Activated CD8-positive, alpha-beta T cell treated with anti-CD3 and anti-CD28 coated beads for 36 hours (primary cell): Measurements from ENCODE around the gene KIAA0319L. TPM values are rescaled to one million over a fixed set of nuclear protein-coding genes. Genes with fewer than 3 reads are reported as not detected.

Experiments used
- ATAC-seq: fragments of 200-7000 bp; cut with Tn5 transposase; one replicate; pipeline ENCODE4 v1.10.0; 2021; ENCODE audit warnings: mild to moderate bottlenecking, moderate library complexity
- CTCF ChIA-PET: fragments of 350-600 bp; sonication (Branson Sonifier 250); formaldehyde crosslinking; loops from one replicate; lab custom pipeline; 2021; ENCODE audit warnings: antibody characterized with exemption; lab: Charles Lee
- POLR2A ChIA-PET: fragments of 350-600 bp; sonication (Branson Sonifier 250); formaldehyde crosslinking; loops from one replicate; lab custom pipeline; 2021; ENCODE audit warnings: antibody characterized with exemption; lab: Charles Lee
- DNase-seq: peaks from one replicate; pipeline ENCODE4 v3.0.0-alpha.2; 2020
- H3K27ac Mint-ChIP-seq: one replicate; pipeline ENCODE4 v1.8.0; 2021; ENCODE audit warnings: mild to moderate bottlenecking, mixed read lengths
- H3K27me3 Mint-ChIP-seq: one replicate; pipeline ENCODE4 v1.8.0; 2021; ENCODE audit warnings: mixed read lengths
- H3K36me3 Mint-ChIP-seq: one replicate; pipeline ENCODE4 v1.8.0; 2021; ENCODE audit warnings: low read depth, mixed read lengths
- H3K4me1 Mint-ChIP-seq: one replicate; pipeline ENCODE4 v1.8.0; 2021; ENCODE audit warnings: low read depth, mixed read lengths
- H3K4me3 Mint-ChIP-seq: one replicate; pipeline ENCODE4 v1.8.0; 2021; ENCODE audit warnings: mild to moderate bottlenecking, moderate library complexity, mixed read lengths
- H3K9me3 Mint-ChIP-seq: one replicate; pipeline ENCODE4 v1.8.0; 2021; ENCODE audit warnings: mixed read lengths
- CTCF ChIP-seq: fragments of 200-600 bp; IDR thresholded peaks from one replicate; pipeline ENCODE4 v1.8.0; 2022; ENCODE audit warnings: antibody characterized with exemption, mild to moderate bottlenecking
- intact Hi-C: fragments of 100-400 bp; cut with micrococcal nuclease; formaldehyde crosslinking; loops from one replicate; pipeline ENCODE4 v1.10.0; 2022
- total RNA-seq, 2 experiments: library from RNA; stranded (reverse); gene quantifications; one replicate each; pipeline ENCODE4 v1.2.3, GENCODE V29; 2021

KIAA0319L gene
- total RNA-seq, 2 experiments from 2014 or later, result 22.8 to 30.9 TPM

- Mint-ChIP-seq H3K27ac (no peak overlapping the region), H3K4me1 (peaks cover 34% of the 10 kb centered on the region), H3K36me3 (peaks cover 18% of the 10 kb centered on the region), H3K9me3 (no peaks in the 10 kb centered on the region), H3K4me3 (no peak overlapping the region), H3K27me3 (no peaks in the 10 kb centered on the region)
- ATAC-seq, result no peak
- ChIA-PET POLR2A (no interaction called here), CTCF (interaction anchor here (1.5 to 7.5 kb wide), 8 partner anchors 11 to 278 kb away, joined by 4 to 140 read pairs (median 57); no protein-coding TSS in a partner anchor)
- intact Hi-C loops, result no loop called here
- DNase-seq, result no peak
- no peak for TF ChIP-seq CTCF
Measured at GRCh38 chr1:35448344-35448801, 108.8 kb downstream of the KIAA0319L start.

- peaks cover 24% of the 10 kb centered on the region for H3K36me3 Mint-ChIP-seq
Measured at GRCh38 chr1:35447278-35447677, 109.9 kb downstream of the KIAA0319L start.

GRCh38 chr1:35444519-35444774 lies 112.8 kb downstream of the KIAA0319L start:
- ChIA-PET POLR2A (interaction anchor here (0.6 kb wide), 1 partner anchor 41 kb away, joined by 3 read pairs; no protein-coding TSS in a partner anchor), CTCF (interaction anchor here (0.8 to 5.2 kb wide), 9 partner anchors 9 to 325 kb away, joined by 3 to 50 read pairs (median 4); partner anchors contain the start of gene CLSPN)
- intact Hi-C loops, result no loop called here
- Mint-ChIP-seq H3K9me3 (no peaks in the 10 kb centered on the region), H3K4me3 (no peak overlapping the region), H3K27me3 (no peaks in the 10 kb centered on the region), H3K4me1 (peaks cover 29% of the 10 kb centered on the region), H3K27ac (no peak overlapping the region), H3K36me3 (peaks cover 24% of the 10 kb centered on the region)
- no peak for TF ChIP-seq CTCF
- ATAC-seq (no peak), DNase-seq (no peak)

More at GRCh38 chr1:35447278-35447677, 109.9 kb downstream of the KIAA0319L start:
- H3K27ac Mint-ChIP-seq, result no peak overlapping the region
- ChIA-PET CTCF (interaction anchor here (1.3 to 5.0 kb wide), 2 partner anchors 98 to 122 kb away, joined by 5 to 22 read pairs; no protein-coding TSS in a partner anchor), POLR2A (no interaction called here)
- peaks cover 36% of the 10 kb centered on the region for H3K4me1 Mint-ChIP-seq
- ATAC-seq, result no peak
- no peak for TF ChIP-seq CTCF
- H3K4me3 Mint-ChIP-seq, result no peak overlapping the region
- intact Hi-C loops, result no loop called here
- no peak for DNase-seq
- H3K27me3 Mint-ChIP-seq, result no peaks in the 10 kb centered on the region
- no peaks in the 10 kb centered on the region for H3K9me3 Mint-ChIP-seq

GRCh38 chr1:35443768-35444518 lies 113.3 kb downstream of the KIAA0319L start:
- H3K27ac Mint-ChIP-seq, result no peak overlapping the region

More at GRCh38 chr1:35443768-35444518, 113.3 kb downstream of the KIAA0319L start:
- H3K9me3 Mint-ChIP-seq, result no peaks in the 10 kb centered on the region
- POLR2A ChIA-PET, result interaction anchor here (0.6 to 1.2 kb wide), 3 partner anchors 8 to 113 kb away, joined by 3 to 5 read pairs (median 3); partner anchors contain the start of gene KIAA0319L
- DNase-seq, result no peak
- intact Hi-C loops, result no loop called here
- H3K27me3 Mint-ChIP-seq, result no peaks in the 10 kb centered on the region
- H3K36me3 Mint-ChIP-seq, result peaks cover 21% of the 10 kb centered on the region
- CTCF ChIA-PET, result interaction anchor here (0.8 to 5.2 kb wide), 11 partner anchors 9 to 326 kb away, joined by 3 to 50 read pairs (median 4); partner anchors contain the start of gene CLSPN
- peaks cover 29% of the 10 kb centered on the region for H3K4me1 Mint-ChIP-seq
- no peak for TF ChIP-seq CTCF
- no peak overlapping the region for H3K4me3 Mint-ChIP-seq
- peak; percentile 32 for ATAC-seq
